GM21529 (cell line): ENCODE results near the gene IL15RA.

Experiments
- ATAC-seq: cut with Tn5 transposase; IDR thresholded peaks from one replicate; pipeline ENCODE4 v1.9.1; 2021; ENCODE audit not compliant: unreplicated experiment

The IL15RA gene

GRCh38 chr10:5977471-5978229 lies at the start of gene IL15RA:
Gene IL15RA, minus strand, starts transcription at chr10:5977543. Its CDS starts 51 bp downstream, at chr10:5977492.
- peak; percentile 61 for ATAC-seq

GRCh38 chr10:6025683-6026255 lies 48.4 kb upstream of the IL15RA start:
- ATAC-seq = no peak

- no peak for ATAC-seq
Observed at GRCh38 chr10:6024334-6024682, 47.0 kb upstream of the IL15RA start.

- no peak for ATAC-seq
Observed at GRCh38 chr10:6023661-6024333, 46.5 kb upstream of the IL15RA start.

- no peak for ATAC-seq
Observed at GRCh38 chr10:6022660-6023059, 45.3 kb upstream of the IL15RA start.

- ATAC-seq = no peak
Observed at GRCh38 chr10:6020826-6021225, 43.5 kb upstream of the IL15RA start.

GRCh38 chr10:6019796-6020195 lies 42.5 kb upstream of the IL15RA start:
- no peak for ATAC-seq

GRCh38 chr10:6019010-6019782 lies 41.9 kb upstream of the IL15RA start:
- ATAC-seq = no peak

- no peak for ATAC-seq
Observed at GRCh38 chr10:6018422-6018821, 41.1 kb upstream of the IL15RA start.

GRCh38 chr10:6017781-6018354 lies 40.5 kb upstream of the IL15RA start:
- no peak for ATAC-seq

- ATAC-seq = peak; percentile 74
Observed at GRCh38 chr10:6014241-6014761, 37.0 kb upstream of the IL15RA start.

GRCh38 chr10:6013413-6014192 lies 36.3 kb upstream of the IL15RA start:
- no peak for ATAC-seq

GRCh38 chr10:6012121-6012905 lies 35.0 kb upstream of the IL15RA start:
- ATAC-seq = no peak

- no peak for ATAC-seq
Observed at GRCh38 chr10:6011558-6011957, 34.2 kb upstream of the IL15RA start.

- no peak for ATAC-seq
Observed at GRCh38 chr10:6010569-6010968, 33.2 kb upstream of the IL15RA start.

- no peak for ATAC-seq
Observed at GRCh38 chr10:6009961-6010360, 32.6 kb upstream of the IL15RA start.

- ATAC-seq = no peak
Observed at GRCh38 chr10:6009150-6009549, 31.8 kb upstream of the IL15RA start.

GRCh38 chr10:6008497-6009142 lies 31.3 kb upstream of the IL15RA start:
- no peak for ATAC-seq

- ATAC-seq = no peak
Observed at GRCh38 chr10:6006991-6007390, 29.6 kb upstream of the IL15RA start.
